HG03045 (cell line): Measurements from ENCODE around the gene TIGD1.
"Not testable (repeated sequence)": the region's sequence is repeated elsewhere in the genome, so short reads cannot be mapped to it uniquely, and the experiment has no call there.

Experiments
- ATAC-seq: cut with Tn5 transposase; IDR thresholded peaks from one replicate; pipeline ENCODE4 v1.9.1; 2021; ENCODE audit warnings: mild to moderate bottlenecking, moderate library complexity; ENCODE audit not compliant: unreplicated experiment

TIGD1 gene

DNA sequence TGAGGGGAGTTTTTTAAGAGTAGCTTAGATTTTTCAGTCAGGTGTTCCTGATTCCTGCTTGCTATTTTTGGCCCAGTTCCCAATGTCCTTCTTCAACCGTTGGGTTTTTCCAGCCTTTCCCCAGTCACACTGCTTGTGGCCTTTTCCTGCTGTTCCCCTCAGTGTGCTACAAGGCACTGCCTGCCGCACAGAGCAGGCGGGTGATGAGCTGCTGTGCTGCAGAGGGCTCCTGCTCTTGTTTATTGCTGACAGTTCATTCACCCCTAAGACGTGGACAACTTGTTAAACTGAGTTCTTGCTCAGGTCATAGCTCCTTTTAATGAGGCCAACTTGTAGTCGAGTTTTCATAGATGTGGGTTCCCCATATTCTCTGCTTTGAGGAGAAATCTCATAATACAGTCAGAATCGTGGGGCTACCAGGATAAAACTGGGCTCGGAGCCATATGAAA is 20.7 kb upstream of the TIGD1 start:
- no peak for ATAC-seq

GRCh38 chr2:232570481-232570880 is 20.1 kb upstream of the TIGD1 start:
- not testable (repeated sequence) for ATAC-seq

DNA sequence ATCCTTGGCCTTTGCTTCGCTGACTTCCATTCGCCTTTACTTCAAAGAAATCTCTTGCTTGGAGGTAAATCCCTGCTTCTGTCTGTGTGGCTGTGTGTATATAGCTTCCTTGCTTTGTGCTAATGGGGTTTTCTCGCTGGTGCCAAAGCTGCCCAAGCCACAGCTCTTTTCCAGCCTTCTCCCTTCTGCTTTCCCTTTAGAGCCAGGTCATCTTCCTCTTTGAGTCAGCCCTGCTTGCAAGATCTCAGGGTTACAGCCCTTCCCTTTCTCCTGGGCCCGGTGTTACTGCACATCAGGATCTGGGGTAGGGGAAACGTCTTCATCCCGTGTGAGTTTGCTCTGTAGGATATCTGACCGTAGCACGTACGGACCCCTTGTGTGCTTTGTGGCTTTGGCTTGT is 19.2 kb upstream of the TIGD1 start:
- ATAC-seq: no peak

GRCh38 chr2:232568161-232568560 is 17.8 kb upstream of the TIGD1 start:
- ATAC-seq: no peak

GRCh38 chr2:232567721-232568120 is 17.4 kb upstream of the TIGD1 start:
- no peak for ATAC-seq

DNA sequence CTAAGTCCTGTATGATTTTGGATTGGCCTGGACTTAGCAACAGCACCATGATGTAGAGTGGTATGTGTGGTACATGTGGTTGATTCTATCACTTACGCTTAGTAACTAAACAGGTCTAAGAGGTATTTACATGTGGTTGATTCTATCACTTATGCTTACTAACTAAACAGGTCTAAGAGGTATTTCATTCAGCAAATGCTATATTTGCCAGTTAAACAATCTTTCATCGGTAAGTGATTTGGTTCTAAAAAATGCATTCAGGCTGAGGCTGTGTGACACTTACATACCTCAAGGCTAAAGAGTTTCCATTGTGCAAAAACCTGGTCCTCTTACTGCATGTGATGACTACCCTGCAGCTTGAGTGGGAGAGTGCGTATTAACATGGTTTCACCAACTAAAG is 13.2 kb upstream of the TIGD1 start:
- ATAC-seq: no peak

GRCh38 chr2:232562515-232563151 is 12.3 kb upstream of the TIGD1 start:
- ATAC-seq: no peak

DNA sequence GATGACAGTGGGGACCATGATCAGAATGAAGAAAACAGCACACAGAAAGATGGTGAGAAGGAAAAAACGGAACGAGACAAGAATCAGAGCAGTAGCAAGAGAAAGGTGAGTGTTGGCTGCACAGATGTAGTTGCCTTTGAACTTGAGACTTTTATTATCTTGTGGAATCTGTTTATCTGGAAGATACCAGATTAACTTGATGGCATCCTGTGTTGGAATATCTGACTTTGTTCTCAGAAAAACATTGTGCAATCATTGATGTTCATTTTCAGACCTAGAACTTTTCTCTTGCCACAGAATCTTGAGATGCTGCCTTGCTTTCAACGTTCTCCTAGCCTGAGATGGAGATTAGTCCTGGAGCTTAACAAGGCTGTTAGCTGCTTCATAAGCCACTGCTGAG is 6.1 kb upstream of the TIGD1 start:
- ATAC-seq: no peak

- ATAC-seq: no peak
These were observed 1.4 kb upstream of the TIGD1 start for GRCh38 chr2:232551776-232552175.

DNA sequence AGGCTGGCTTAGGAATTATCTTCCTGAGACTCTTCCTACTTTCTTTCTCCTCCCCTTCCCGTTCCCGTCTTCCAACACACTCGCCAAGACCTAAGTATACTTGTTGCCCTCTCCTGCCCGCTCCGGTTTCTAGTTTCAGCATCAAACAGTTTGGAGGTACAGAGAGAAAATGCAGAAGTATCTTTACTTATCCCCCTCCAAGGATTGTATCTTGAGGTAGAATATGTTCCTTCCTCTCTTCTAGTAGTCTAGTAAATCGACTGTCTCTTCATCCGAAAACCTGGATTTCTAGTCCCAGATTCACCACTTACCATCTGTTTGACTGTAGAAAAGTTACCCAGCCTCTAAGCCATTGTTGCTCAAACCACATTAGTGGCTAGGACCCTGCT is 887 bp upstream of the TIGD1 start:
- no peak for ATAC-seq

- no peak for ATAC-seq
These were observed 553 bp downstream of the TIGD1 start for GRCh38 chr2:232549655-232550353.

DNA sequence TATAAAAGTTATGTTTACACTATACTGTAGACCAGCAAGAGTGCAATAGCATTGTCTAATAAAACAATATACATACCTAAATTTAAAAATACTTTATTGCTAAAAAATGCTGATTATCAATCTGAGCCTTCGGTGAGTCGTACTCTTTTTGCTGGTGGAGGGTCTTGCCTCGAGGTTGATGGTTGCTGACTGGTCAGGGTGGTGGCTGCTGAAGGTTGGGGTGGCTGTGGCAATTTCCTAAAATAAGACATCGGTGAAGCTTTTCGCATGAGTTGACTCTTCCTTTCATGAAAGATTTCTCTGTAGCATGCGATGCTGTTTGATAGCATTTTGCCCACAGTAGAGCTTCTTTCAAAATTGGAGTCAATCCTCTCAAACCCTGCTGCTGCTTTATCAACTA is 2.4 kb downstream of the TIGD1 start:
- ATAC-seq: no peak

- no peak for ATAC-seq
These were observed 4.6 kb downstream of the TIGD1 start for GRCh38 chr2:232545511-232546375.

- ATAC-seq: no peak
These were observed 5.7 kb downstream of the TIGD1 start for GRCh38 chr2:232544674-232545073.

- ATAC-seq: no peak
These were observed 6.3 kb downstream of the TIGD1 start for GRCh38 chr2:232543928-232544631.

DNA sequence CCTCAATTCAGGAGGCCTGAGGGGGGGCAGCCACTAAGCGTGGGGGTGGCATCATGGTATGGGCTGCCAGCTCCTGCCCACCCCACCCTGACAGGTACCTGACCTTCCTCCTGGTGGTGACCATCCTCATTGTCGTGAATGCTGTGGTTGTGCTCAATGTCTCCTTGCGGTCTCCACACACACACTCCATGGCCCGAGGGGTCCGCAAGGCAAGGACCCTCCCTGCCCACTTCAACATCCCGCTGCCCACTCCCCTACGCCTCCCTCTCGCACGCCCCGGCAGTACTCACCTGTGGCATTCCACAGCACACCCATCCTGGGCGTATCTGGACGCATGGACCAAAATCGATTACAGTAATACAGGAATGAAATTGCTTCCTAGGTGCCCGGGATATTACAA is 6.9 kb downstream of the TIGD1 start:
- ATAC-seq: no peak

DNA sequence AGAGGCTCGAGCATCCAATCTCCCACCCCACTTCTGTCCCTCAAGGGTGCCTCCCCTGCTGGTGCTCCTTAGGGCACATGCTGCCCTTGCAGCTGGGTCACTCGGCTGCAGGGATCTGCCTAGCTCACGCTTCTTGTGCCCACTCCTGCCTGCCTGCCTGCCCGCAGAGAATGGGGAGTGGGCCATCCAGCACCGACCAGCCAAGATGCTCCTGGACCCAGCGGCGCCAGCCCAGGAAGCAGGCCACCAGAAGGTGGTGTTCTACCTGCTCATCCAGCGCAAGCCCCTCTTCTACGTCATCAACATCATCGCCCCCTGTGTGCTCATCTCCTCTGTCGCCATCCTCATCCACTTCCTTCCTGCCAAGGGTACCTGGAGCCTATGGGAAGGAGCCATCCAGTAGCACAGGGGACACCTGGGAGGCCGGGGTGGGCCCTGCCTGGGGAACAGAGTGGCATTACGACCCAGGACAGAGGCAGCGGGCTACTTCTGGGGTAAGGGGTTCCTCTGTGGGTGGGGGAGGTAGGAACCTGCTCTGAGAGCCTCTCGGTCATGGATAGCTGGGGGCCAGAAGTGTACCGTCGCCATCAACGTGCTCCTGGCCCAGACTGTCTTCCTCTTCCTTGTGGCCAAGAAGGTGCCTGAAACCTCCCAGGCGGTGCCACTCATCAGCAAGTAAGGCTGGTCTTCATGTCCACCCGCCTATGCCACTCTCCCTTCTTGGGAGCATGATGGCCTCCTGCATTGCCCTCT is 7.5 kb downstream of the TIGD1 start:
- ATAC-seq: no peak

DNA sequence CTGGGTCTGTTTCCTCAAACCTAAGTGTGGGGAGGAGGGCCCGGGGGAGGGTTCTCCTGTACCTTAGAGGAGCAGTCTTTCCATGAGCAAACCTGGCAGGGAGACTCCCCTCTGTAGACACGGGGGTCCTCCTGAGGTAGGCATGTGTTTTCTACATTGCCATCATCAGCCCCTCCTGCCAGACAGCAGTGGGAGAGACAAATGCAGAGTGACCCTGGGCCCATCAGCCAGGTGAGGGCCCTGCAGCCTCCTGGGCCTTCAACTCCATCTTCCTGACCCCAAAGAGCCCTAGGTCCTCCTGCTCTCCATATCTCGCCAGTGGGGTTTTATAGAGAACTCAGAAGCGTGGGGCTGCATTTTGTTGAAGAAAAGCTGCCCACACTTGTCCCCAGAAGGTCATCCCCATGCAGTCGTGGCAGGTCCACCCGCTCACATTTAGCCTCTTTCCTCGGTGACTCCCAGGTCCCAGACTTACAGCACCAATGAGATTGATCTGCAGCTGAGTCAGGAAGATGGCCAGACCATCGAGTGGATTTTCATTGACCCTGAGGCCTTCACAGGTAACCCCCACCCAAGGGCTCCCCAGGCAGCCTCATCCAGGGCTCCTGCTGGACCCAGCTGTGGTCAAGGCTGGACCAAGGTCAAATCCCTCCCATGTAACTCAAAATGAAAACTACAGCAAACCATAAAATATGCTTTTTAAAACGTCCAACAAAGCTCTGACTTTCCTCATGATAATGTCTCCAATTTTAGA is 8.2 kb downstream of the TIGD1 start:
- ATAC-seq: no peak

GRCh38 chr2:232541195-232541960 is 9.0 kb downstream of the TIGD1 start:
- ATAC-seq: no peak
